A549 (cell line): ENCODE measurements around the gene DDO.

ENCODE experiments used
- CTCF ChIP-seq: fragments of >200 bp; sonication (Bioruptor Twin); formaldehyde crosslinking; IDR thresholded peaks from 3 replicates; pipeline ENCODE4 v1.5.1; 2016
- HMGXB4 ChIP-seq: fragments of 250-450 bp; sonication (Bioruptor Pico); IDR thresholded peaks from 2 replicates; pipeline ENCODE4 v1.5.0; 2021; ENCODE audit warnings: mild to moderate bottlenecking, moderate library complexity, borderline replicate concordance
- POLR2A ChIP-seq: IDR thresholded peaks from 2 replicates; pipeline ENCODE4 v1.6.1; 2012; ENCODE audit warnings: mild to moderate bottlenecking, low read length
- RAD21 ChIP-seq, 2 experiments: fragments of >200 bp in 1 of 2; sonication (Bioruptor Twin) in 1 of 2; formaldehyde crosslinking in 1 of 2; IDR thresholded peaks in 1 of 2; conservative IDR thresholded peaks in 1 of 2; 2 replicates in 1 of 2; 3 replicates in 1 of 2; pipeline ENCODE4 v1.6.1; 2012 to 2018; ENCODE audit warnings: inconsistent platforms in 1 of 2
- RCOR1 ChIP-seq: fragments of 150-350 bp; IDR thresholded peaks from 2 replicates; pipeline ENCODE4 v1.6.1; 2014; ENCODE audit warnings: antibody characterized with exemption, low read length, low read depth
- SMC3 ChIP-seq: fragments of >200 bp; sonication (Bioruptor Twin); formaldehyde crosslinking; IDR thresholded peaks from 3 replicates; pipeline ENCODE4 v1.6.1; 2018; ENCODE audit warnings: inconsistent platforms

- TF ChIP-seq POLR2A (no peak), CTCF (no peak), SMC3 (no peak), RCOR1 (no peak), HMGXB4 (CRISPR knock-in tag) (no peak), RAD21 (conservative IDR thresholded peaks at IDR 0.05 in 1 of 2, IDR thresholded peaks at IDR 0.05 in 1 of 2) (no peak)
Observed at GRCh38 chr6:110369066-110369465, 46.3 kb downstream of the DDO start.
